ENCODE data around the gene OAS2. TPM values are rescaled to one million over a fixed set of nuclear protein-coding genes. Genes with fewer than 3 reads are reported as not detected.

OAS2 gene
- total RNA-seq, 8 experiments from 2014 or later: 0.14 to 78.4 (median 1.1) TPM; not detected in 1

DNA sequence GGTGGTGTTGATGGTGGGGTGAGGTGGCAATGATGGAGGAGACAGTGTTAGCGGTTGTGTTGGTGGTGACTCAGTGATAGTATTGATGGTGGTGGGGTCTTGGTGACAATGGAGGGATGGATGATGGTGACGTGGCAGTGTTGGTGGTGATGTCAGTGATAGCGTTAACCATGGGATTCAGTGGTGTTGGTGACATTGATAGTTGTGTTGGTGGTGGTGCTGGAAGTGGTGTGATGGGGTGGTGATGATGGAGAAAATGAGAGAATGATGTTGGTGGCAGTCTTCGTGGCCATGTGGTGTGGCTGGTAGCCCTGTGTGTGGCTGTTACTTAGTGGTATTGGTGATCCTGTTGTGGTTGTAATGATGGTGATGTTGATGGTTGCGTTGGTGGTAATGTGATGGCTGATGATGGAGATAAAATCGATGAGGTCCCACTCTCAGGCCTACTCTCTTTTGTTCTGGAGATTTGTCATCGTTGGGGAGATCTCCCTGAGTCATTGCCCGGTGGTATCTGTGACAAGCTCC lies 80.8 kb downstream of the OAS2 start:
- in situ Hi-C loops (cut with MboI; ENCODE audit: low pct_unique_long_range_greater_than_20kb in 2 of 9, low sequenced_read_pairs in 9 of 9, unreplicated experiment in 9 of 9): loop anchor here in 4 of 9 experiments (10.0 to 25.0 kb wide), 2 partner anchors 103 to 106 kb away; no protein-coding TSS in a partner anchor
- WGBS, 10 experiments: 66 to 100% (median 83%) methylated on average over 1 to 5 of the region's 8 CpGs; no CpG with 5 or more reads in 3 of the 10 experiments
- no peak overlapping the region for H3K4me3 ChIP-seq
- H3K27ac ChIP-seq: no peak overlapping the region
- ATAC-seq (replicated peaks in 6 of 8): no peak
- H3K4me1 ChIP-seq (replicated peaks in 1 of 2): peaks cover 17 to 19% of the 10 kb centered on the region in 2 donors

DNA sequence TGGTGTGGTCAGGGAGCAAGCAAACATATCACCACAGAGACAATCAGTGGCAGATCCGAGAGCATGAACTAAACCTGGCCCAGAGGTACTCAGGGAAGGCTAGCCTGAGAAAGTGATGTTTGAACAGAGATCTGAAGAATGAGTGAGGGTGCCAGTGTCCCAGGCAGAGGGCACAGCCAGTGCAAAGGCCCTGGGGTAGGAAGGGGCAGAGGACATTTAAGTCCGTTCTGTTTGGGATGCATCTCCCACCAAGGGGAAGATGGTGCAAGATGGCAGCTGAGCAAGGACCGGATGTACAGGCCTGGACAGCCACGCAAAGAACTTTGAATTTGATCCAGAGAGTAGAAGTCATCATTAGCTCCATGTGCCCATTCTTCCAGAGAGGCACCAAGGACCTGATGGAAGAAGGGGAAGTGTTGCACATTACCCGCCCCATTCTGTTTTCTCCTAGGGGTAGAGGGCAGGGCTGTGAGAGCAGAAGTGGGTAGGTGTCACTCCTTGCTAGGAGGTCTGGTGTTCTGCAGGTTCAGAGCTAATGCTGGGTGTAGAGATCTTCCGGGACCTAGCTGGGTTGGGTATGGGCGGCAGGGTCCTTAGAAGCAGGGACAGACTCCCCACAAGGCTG lies 82.1 kb downstream of the OAS2 start:
- no peak overlapping the region for H3K4me3 ChIP-seq
- no peak overlapping the region for H3K27ac ChIP-seq
- no peak for ATAC-seq (replicated peaks in 6 of 8)
- H3K4me1 ChIP-seq (replicated peaks in 1 of 2): peaks cover 27% of the 10 kb centered on the region in 2 donors
- in situ Hi-C loops (cut with MboI; ENCODE audit: low pct_unique_long_range_greater_than_20kb in 2 of 9, low sequenced_read_pairs in 9 of 9, unreplicated experiment in 9 of 9): loop anchor here in 3 of 9 experiments (25.0 kb wide), 1 partner anchor 102 kb away; no protein-coding TSS in a partner anchor
- WGBS, 10 experiments: 54 to 100% (median 81%) methylated on average over 1 to 4 of the region's 7 CpGs; no CpG with 5 or more reads in 2 of the 10 experiments

DNA sequence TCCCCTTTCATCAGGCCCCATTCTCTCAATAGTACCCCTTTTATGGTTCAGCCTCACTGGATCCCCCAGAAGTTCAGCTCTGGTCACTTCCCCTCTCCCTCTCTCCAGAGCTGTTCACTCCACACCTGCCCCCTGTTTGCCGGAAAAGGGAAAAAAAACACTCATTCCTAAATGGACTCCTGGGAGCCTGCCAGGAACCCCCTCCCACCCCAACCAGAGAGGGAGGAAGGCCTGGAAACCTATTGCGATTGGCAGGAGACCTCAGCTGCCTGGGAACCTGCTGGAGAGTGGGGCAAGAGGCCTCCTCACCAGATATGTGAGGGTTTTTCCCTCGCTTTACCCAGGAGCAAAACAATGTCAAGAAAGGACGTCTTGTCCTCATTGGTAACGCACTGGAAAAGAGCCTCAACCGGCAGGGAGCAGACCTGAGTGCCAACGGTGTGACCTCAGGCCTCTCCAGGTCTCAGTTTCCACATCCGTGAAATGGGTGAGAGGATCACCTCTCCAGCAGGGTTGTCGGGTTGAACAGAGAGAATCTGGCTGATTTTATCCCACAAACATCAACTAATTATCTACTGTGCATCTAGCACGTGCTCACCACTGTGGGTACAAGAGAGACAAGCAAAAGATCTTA lies 82.9 kb downstream of the OAS2 start:
- peaks cover 25 to 28% of the 10 kb centered on the region in 2 donors for H3K4me1 ChIP-seq (replicated peaks in 1 of 2)
- 31 to 100% (median 70%) methylated on average over 1 to 5 of the region's 10 CpGs; no CpG with 5 or more reads in 3 of the 10 experiments for WGBS, 10 experiments

More for the DNA sequence above, 82.9 kb downstream of the OAS2 start:
- Histone ChIP-seq H3K27ac (no peak overlapping the region), H3K4me3 (no peak overlapping the region)
- in situ Hi-C loops (cut with MboI; ENCODE audit: low pct_unique_long_range_greater_than_20kb in 2 of 9, low sequenced_read_pairs in 9 of 9, unreplicated experiment in 9 of 9): loop anchor here in 3 of 9 experiments (25.0 kb wide), 1 partner anchor 101 kb away; no protein-coding TSS in a partner anchor
- ATAC-seq (replicated peaks in 6 of 8): no peak

Other genes starting within 250 kb of the OAS2 start
- gene RPH3A, start 186.8 kb upstream of the OAS2 start, total RNA-seq: under 1 TPM in 7 of 8 experiments, not detected in 1; 0.15 to 1.00 (median 0.54) TPM
- gene OAS1, start 71.6 kb upstream of the OAS2 start, total RNA-seq: 100 to 1,000 TPM in 1 of 8 experiments, 10 to 100 TPM in 3, 1 to 10 TPM in 1, under 1 TPM in 3; 0.05 to 252 (median 10.6) TPM
- 10 to 100 TPM in 2 of 8 experiments, 1 to 10 TPM in 2, under 1 TPM in 4; 0.05 to 20.9 (median 2.7) TPM for gene OAS3, start 40.0 kb upstream of the OAS2 start, total RNA-seq
- 10 to 100 TPM in 6 of 8 experiments, 1 to 10 TPM in 1, under 1 TPM in 1; 0.87 to 21.9 (median 16.4) TPM for gene DTX1, start 78.2 kb downstream of the OAS2 start, total RNA-seq
- under 1 TPM in 6 of 8 experiments, not detected in 2; 0.16 to 0.49 (median 0.30) TPM for gene RASAL1, start 157.2 kb downstream of the OAS2 start, total RNA-seq
- gene CFAP73, start 171.2 kb downstream of the OAS2 start, total RNA-seq: 1 to 10 TPM in 1 of 8 experiments, under 1 TPM in 5, not detected in 2; 0.22 to 2.1 (median 0.44) TPM
- 10 to 100 TPM; 19.2 to 57.8 (median 36.7) TPM for gene DDX54, start 207.0 kb downstream of the OAS2 start, total RNA-seq
- 10 to 100 TPM in 7 of 8 experiments, 1 to 10 TPM in 1; 9.5 to 26.5 (median 15.8) TPM for gene RITA1, start 207.2 kb downstream of the OAS2 start, total RNA-seq
- 10 to 100 TPM in 4 of 8 experiments, 1 to 10 TPM in 4; 2.7 to 39.8 (median 11.2) TPM for gene TPCN1, start 242.9 kb downstream of the OAS2 start, total RNA-seq

Measured in motor neuron (in vitro differentiated cells).